K562 (cell line): ENCODE results near the gene RPN1. TPM values are rescaled to one million over a fixed set of nuclear protein-coding genes. Genes with fewer than 3 reads are reported as not detected.

ENCODE experiments used
- CCNT2 ChIP-seq: IDR thresholded peaks from 2 replicates; pipeline ENCODE4 v1.6.1; 2011; ENCODE audit warnings: borderline replicate concordance, low read depth, mild to moderate bottlenecking, moderate library complexity, mixed read lengths, low read length; ENCODE audit not compliant: insufficient read length; ENCODE audit errors: extremely low read depth
- CEBPG ChIP-seq, 3 experiments: fragments of 200-800 bp in 1 of 3; sonication (Bioruptor generic) in 1 of 3; sonication (generic) in 1 of 3; formaldehyde crosslinking in 1 of 3; IDR thresholded peaks in 2 of 3; conservative IDR thresholded peaks in 1 of 3; 2 replicates each; pipeline versions ENCODE4 v1.6.1 to v1.8.0; 2016 to 2022; ENCODE audit warnings: missing compliant biosample characterization in 2 of 3, missing genetic modification characterization in 2 of 3, mild to moderate bottlenecking in 1 of 3, missing genetic modification reagents in 1 of 3
- CGGBP1 ChIP-seq: fragments of 250-450 bp; sonication (Bioruptor Pico); IDR thresholded peaks from 2 replicates; pipeline ENCODE4 v1.9.0; 2021; ENCODE audit warnings: mild to moderate bottlenecking
- CXXC5 ChIP-seq: fragments of 250-450 bp; sonication (Bioruptor Pico); IDR thresholded peaks from 2 replicates; pipeline ENCODE4 v1.8.0; 2022; ENCODE audit warnings: inconsistent platforms, mild to moderate bottlenecking, moderate library complexity
- FOXJ2 ChIP-seq: fragments of 200-800 bp; sonication (Bioruptor generic); IDR thresholded peaks from 2 replicates; pipeline ENCODE4 v1.6.1; 2016; ENCODE audit warnings: missing genetic modification characterization, missing compliant biosample characterization
- LCOR ChIP-seq: sonication (generic); formaldehyde crosslinking; IDR thresholded peaks from 2 replicates; pipeline ENCODE4 v1.8.0; 2022; ENCODE audit warnings: mild to moderate bottlenecking, missing genetic modification reagents
- MED1 ChIP-seq: sonication (generic); formaldehyde crosslinking; IDR thresholded peaks from 2 replicates; pipeline ENCODE4 v1.8.1; 2023; ENCODE audit warnings: missing genetic modification reagents, borderline replicate concordance
- MYBL2 ChIP-seq, 2 experiments: fragments of 450-650 bp in 1 of 2; sonication (generic) in 1 of 2; formaldehyde crosslinking in 1 of 2; IDR thresholded peaks; 2 replicates each; pipeline versions ENCODE4 v1.6.1 to v1.8.1; 2017 to 2022; ENCODE audit warnings: borderline replicate concordance in 1 of 2, inconsistent platforms in 1 of 2, low read depth in 1 of 2, mild to moderate bottlenecking in 1 of 2, missing genetic modification reagents in 1 of 2, moderate library complexity in 1 of 2
- NONO ChIP-seq, 2 experiments: fragments of 200-400 bp in 1 of 2; fragments of 450-650 bp in 1 of 2; formaldehyde crosslinking in 1 of 2; IDR thresholded peaks; 2 replicates each; pipeline ENCODE4 v1.6.1; 2017; ENCODE audit warnings: low read depth in 2 of 2, mild to moderate bottlenecking in 2 of 2, moderate library complexity in 2 of 2, low read length in 1 of 2
- NR4A1 ChIP-seq, 2 experiments: fragments of 250-450 bp in 1 of 2; fragments of 450-650 bp in 1 of 2; sonication (Bioruptor Pico) in 1 of 2; IDR thresholded peaks; 2 replicates each; pipeline versions ENCODE4 v1.4.0 to v1.6.1; 2016 to 2020; ENCODE audit warnings: mild to moderate bottlenecking in 2 of 2, missing compliant biosample characterization in 1 of 2, missing genetic modification characterization in 1 of 2, moderate library complexity in 1 of 2
- POLR2A ChIP-seq: fragments of 450-650 bp; conservative IDR thresholded peaks from 2 replicates; pipeline ENCODE4 v1.6.1; 2016
- RBM15 ChIP-seq: fragments of 200-400 bp; formaldehyde crosslinking; IDR thresholded peaks from 2 replicates; pipeline ENCODE4 v1.6.1; 2018; ENCODE audit warnings: mild to moderate bottlenecking, low read length, moderate library complexity; ENCODE audit not compliant: insufficient read depth
- SLC30A9 ChIP-seq: fragments of 250-450 bp; sonication (Bioruptor Pico); IDR thresholded peaks from 2 replicates; pipeline ENCODE4 v1.8.0; 2022; ENCODE audit warnings: mild to moderate bottlenecking, moderate library complexity
- TCF7L2 ChIP-seq: fragments of 150-350 bp; IDR thresholded peaks from 2 replicates; pipeline ENCODE4 v1.6.1; 2016; ENCODE audit warnings: low read depth, mild to moderate bottlenecking, low read length, moderate library complexity
- THRB ChIP-seq: fragments of 450-650 bp; formaldehyde crosslinking; conservative IDR thresholded peaks from 2 replicates; pipeline ENCODE4 v1.4.0; 2022; ENCODE audit warnings: mild to moderate bottlenecking, missing genetic modification characterization
- TRIM28 ChIP-seq: fragments of 450-650 bp; IDR thresholded peaks from 2 replicates; pipeline ENCODE4 v1.6.1; 2017
- USF2 ChIP-seq: sonication (generic); formaldehyde crosslinking; IDR thresholded peaks from 2 replicates; pipeline ENCODE4 v1.5.0; 2020; ENCODE audit warnings: missing genetic modification reagents
- ZNF212 ChIP-seq: fragments of 450-650 bp; formaldehyde crosslinking; IDR thresholded peaks from 2 replicates; pipeline ENCODE4 v1.4.0; 2020; ENCODE audit warnings: mild to moderate bottlenecking
- ZNF395 ChIP-seq: fragments of 200-800 bp; sonication (Bioruptor generic); IDR thresholded peaks from 2 replicates; pipeline ENCODE4 v1.6.1; 2017; ENCODE audit warnings: missing genetic modification characterization, missing compliant biosample characterization
- ZNF778 ChIP-seq: fragments of 450-650 bp; formaldehyde crosslinking; IDR thresholded peaks from 2 replicates; pipeline ENCODE4 v1.4.0; 2020; ENCODE audit warnings: mild to moderate bottlenecking, moderate library complexity
- polyA plus RNA-seq, 8 experiments: library from polyadenylated mRNA; depleted of rRNA in 4 of 8; stranded (reverse) in 5 of 8; unstranded in 3 of 8; fragments of >200 nt; fragmentation: Nextera tagmentation in 2 of 8; fragmentation: Illumina TruSeq in 1 of 8; extraction: Ambion mirVana in 2 of 8; extraction: Trizol in 1 of 8; gene quantifications; 2 replicates each; pipeline versions ENCODE4 v1.2.1 to v1.2.3, GENCODE V29; 2011 to 2014; ENCODE audit warnings: inconsistent platforms in 1 of 8, missing spikeins in 1 of 8
- total RNA-seq, 7 experiments: library from RNA; depleted of rRNA in 6 of 7; stranded (reverse); fragments of >200 nt in 6 of 7; fragmentation: Illumina TruSeq in 2 of 7; extraction: Trizol in 2 of 7; gene quantifications; 2 replicates each; pipeline versions ENCODE4 v1.2.1 to v1.2.3, GENCODE V29; 2011 to 2021; ENCODE audit warnings: low replicate concordance in 1 of 7

Gene RPN1
- total and polyA plus RNA-seq, 9 of the 15 experiments (the other 6 are each of a cell fraction or from before 2014, with no cell fraction given), result 39.5 to 300 (median 148) TPM

GRCh38 chr3:128650096-128651050 lies at the start of gene RPN1 (continued):
- TF ChIP-seq THRB (CRISPR knock-in tag) (no peak), MYBL2 (IDR thresholded peaks at IDR 0.05; ENCODE audit: low read depth) (no peak), MYBL2 (CRISPR knock-in tag; IDR thresholded peaks at IDR 0.05; ENCODE audit: borderline replicate concordance) (no peak), POLR2A (peak; percentile 91), MED1 (CRISPR knock-in tag) (no peak), NR4A1 (CRISPR knock-in tag; IDR thresholded peaks at IDR 0.05) (no peak), NR4A1 (tag; IDR thresholded peaks at IDR 0.05) (no peak), TRIM28 (no peak), ZNF778 (CRISPR knock-in tag) (no peak), CXXC5 (peak; percentile 11; the same call in 1 of the 2 replicates), NONO (IDR thresholded peaks at IDR 0.05; ENCODE audit: low read depth in 2 of 2, low read length in 1 of 2) (0 out of 4 replicates have a peak, but pooled peaks of 1 of the 2 experiments have one; percentile 27), LCOR (CRISPR knock-in tag) (0 out of 2 replicates have a peak, but pooled peaks have one; percentile 37), CEBPG (CRISPR knock-in tag; IDR thresholded peaks at IDR 0.05) (0 out of 2 replicates have a peak, but pooled peaks have one; percentile 46), CEBPG (tag; conservative IDR thresholded peaks at IDR 0.05 in 1 of 2, IDR thresholded peaks at IDR 0.05 in 1 of 2) (no peak), ZNF395 (no peak), ZNF212 (CRISPR knock-in tag) (no peak), RBM15 (no peak), CGGBP1 (CRISPR knock-in tag) (no peak), TCF7L2 (no peak), CCNT2 (peak; percentile 22), SLC30A9 (CRISPR knock-in tag) (no peak), USF2 (CRISPR knock-in tag) (peak; percentile 71), FOXJ2 (tag) (no peak)
